Vein endothelial cell (primary cell): ENCODE results near the gene CEND1. TPM values are rescaled to one million over a fixed set of nuclear protein-coding genes. Genes with fewer than 3 reads are reported as not detected.

Source experiments
- small RNA-seq: library from RNA; depleted of rRNA; stranded (forward); fragments of <200 nt; gene quantifications from one replicate; pipeline ENCODE3, GENCODE V24; 2012
- total RNA-seq: library from RNA; depleted of rRNA; stranded (reverse); fragments of >200 nt; gene quantifications from 2 replicates; pipeline ENCODE4 v1.2.3, GENCODE V29; 2012

CEND1 gene
- total RNA-seq = under 0.01 and 0.10 TPM in 2 replicates

GRCh38 chr11:789943-790342 is at the start of gene CEND1:
CEND1 (minus strand) TSS chr11:790090; CDS start chr11:788576, 1,514 bp downstream.

DNA sequence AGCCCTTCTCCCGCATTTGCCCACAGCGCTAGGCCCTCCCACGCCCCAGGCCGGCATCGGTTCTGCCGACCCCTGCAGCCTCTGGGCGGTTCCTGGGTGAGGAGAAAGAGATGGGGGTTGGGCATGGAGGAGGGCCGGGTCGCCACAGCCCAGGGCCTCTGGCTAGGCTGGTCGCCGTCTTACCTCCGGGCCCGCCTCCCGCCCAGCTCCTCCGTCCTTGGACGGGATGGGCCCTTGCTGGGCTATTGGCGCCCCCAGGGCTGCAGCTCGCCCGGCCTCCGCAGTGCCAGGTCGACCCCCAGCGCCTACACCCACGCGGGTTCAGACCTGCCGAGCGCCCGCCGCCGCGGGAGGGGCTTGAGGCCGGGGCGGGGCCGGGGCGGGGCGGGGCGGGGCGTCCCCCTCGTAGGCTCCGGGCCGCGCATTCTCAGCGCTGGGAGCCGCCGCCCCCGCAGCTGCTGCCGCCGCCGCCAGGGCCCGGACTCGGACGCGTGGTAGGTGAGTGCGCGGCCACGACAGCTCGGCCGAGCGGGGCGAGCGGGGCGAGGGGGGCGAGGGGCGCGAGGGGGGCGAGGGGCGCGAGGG is 42.7 kb upstream of the CEND1 start, which contains the start of gene CD151:
CD151 (plus strand) TSS at position 424 of the 585 bp plus-strand sequence. CDS start 3,118 bp downstream, outside the sequence.

GRCh38 chr11:827897-828192 is 38.0 kb upstream of the CEND1 start, which contains the start of gene CRACR2B:
CRACR2B (plus strand) TSS chr11:827919; CDS start chr11:828608, 689 bp downstream.

DNA sequence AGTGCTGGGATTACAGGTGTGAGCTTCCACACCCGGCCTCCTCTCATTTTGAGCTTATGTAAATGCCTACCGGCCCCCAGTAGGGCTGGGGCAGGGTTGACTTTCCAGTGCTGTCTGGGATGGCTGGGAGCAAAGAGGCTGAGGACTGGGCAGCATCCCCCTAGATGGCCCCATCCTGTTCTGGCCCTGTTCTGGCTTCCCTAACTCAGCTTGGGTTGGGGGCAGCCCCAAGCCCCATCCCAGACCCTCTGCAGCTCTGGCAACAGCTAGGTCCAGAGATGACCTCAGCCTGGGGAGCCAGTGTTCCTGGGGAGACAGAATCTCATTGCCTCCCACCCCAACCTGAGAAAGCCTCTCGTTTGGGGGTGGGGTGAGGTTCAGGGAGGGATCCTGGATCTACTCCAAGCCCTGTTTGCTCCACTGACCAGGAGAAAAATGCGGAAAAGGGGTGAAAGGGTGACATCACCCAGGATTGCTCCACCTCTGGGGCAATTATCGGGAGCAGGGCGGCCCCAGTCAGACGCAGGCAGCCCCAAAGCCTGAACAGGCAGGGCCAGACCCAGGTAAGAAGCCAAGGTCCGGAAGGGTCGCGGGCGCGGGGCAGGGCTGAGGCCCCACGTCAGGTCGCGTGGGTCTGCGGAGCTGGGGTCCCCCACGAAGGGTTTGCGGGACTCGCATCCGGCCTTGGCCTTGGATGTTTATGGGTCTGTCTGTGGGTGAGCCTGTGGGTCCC is 28.7 kb upstream of the CEND1 start, which contains the start of gene PNPLA2:
PNPLA2 (plus strand) TSS at position 519 of the 733 bp plus-strand sequence. CDS start 805 bp downstream, outside the sequence.

GRCh38 chr11:809287-810039 is 19.6 kb upstream of the CEND1 start, which contains the start of gene RPLP2:
RPLP2 (plus strand) TSS chr11:809967; CDS start chr11:810235, 268 bp downstream.

GRCh38 chr11:798093-798713 is 8.3 kb upstream of the CEND1 start, which contains the start of gene SLC25A22:
SLC25A22 (minus strand) TSS chr11:798281; CDS start chr11:795006, 3,275 bp downstream.

DNA sequence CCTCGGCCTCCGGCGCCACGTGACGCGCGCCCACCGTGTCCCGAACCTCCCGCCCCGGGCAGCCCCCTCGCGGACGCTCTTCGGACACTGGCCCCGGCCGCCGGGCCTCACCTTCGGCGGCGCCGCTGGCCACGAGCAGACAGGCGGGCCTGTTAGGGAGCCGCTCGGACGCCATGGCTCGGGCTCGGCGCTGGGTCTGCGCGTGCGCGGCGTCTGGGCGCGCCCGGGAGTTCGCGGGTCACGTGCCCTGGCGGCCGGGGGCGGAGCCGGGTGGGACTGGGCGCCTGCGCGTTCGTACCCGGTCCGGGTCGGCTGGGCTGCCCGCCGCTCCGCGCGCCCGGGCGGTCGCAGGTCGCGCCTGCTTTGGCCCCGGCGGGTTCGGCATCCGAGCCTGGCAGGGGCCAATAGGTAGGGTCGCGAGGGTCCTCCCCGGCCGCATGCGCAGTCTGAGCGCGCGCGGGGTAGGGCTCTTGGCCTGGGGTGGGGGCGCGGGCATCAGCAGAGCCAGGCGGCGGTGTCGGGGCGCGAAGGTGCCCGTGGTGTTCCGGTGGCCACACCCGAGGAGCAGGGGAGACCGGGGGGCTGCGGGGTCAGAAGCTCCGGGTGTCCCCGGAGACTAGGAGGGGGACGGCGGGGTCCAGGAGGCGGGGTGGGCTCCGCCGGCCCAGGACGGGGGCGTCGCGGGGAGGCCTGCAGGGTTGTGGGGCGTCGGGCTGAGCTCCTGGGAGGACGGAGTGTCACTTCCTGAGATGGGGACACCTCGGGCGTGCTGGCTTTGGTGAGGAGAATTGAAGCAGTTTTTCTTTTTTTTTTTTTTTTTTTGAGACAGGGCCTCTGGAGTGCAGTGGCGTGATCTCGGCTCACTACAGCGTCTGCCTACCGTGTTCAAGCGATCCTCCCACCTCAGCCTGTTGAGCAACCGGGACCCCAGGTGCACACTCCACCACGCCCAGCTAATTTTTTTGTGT is 12.3 kb downstream of the CEND1 start, which contains the start of gene GATD1:
GATD1 (minus strand) TSS at position 200 of the 968 bp plus-strand sequence; CDS start at position 175, 25 bp downstream.

GRCh38 chr11:747158-748006 is 42.5 kb downstream of the CEND1 start, which contains the start of gene TALDO1:
TALDO1 (plus strand) TSS chr11:747464; CDS start chr11:747482, 18 bp downstream.

Small RNA genes within 50 kb of the gene (small RNA-seq; reads per million reads assigned to genes)
- gene SNORA52 = not detected

Other genes with a start within 250 kb of the CEND1 start
- 1.9 and 2.6 TPM in 2 replicates for gene LMNTD2, start 229.4 kb downstream of the CEND1 start, total RNA-seq
- 17.1 and 18.0 TPM in 2 replicates for gene RASSF7, start 229.1 kb downstream of the CEND1 start, total RNA-seq
- 35.8 and 43.8 TPM in 2 replicates for gene PHRF1, start 213.6 kb downstream of the CEND1 start, total RNA-seq
- 11.2 and 14.0 TPM in 2 replicates for gene IRF7, start 174.1 kb downstream of the CEND1 start, total RNA-seq
- not detected in 2 replicates for gene CDHR5, start 165.1 kb downstream of the CEND1 start, total RNA-seq
- gene SCT, start 162.9 kb downstream of the CEND1 start, total RNA-seq = not detected in 2 replicates
- not detected in 2 replicates for gene DRD4, start 152.8 kb downstream of the CEND1 start, total RNA-seq
- gene DEAF1, start 94.9 kb downstream of the CEND1 start, total RNA-seq = 59.0 and 85.3 TPM in 2 replicates
- gene TMEM80, start 94.3 kb downstream of the CEND1 start, total RNA-seq = 8.9 and 11.8 TPM in 2 replicates
- gene EPS8L2, start 83.9 kb downstream of the CEND1 start, total RNA-seq = 2.5 and 3.9 TPM in 2 replicates
- gene TALDO1, start 42.6 kb downstream of the CEND1 start, total RNA-seq = 155 and 170 TPM in 2 replicates
- 61.2 and 65.3 TPM in 2 replicates for gene GATD1, start 12.6 kb downstream of the CEND1 start, total RNA-seq
- 13.7 and 15.6 TPM in 2 replicates for gene SLC25A22, start 8.2 kb upstream of the CEND1 start, total RNA-seq
- 12.8 and 14.0 TPM in 2 replicates for gene PIDD1, start 15.1 kb upstream of the CEND1 start, total RNA-seq
- 227 and 292 TPM in 2 replicates for gene RPLP2, start 19.9 kb upstream of the CEND1 start, total RNA-seq
- 43.3 and 59.4 TPM in 2 replicates for gene PNPLA2, start 28.8 kb upstream of the CEND1 start, total RNA-seq
- 9.2 and 12.7 TPM in 2 replicates for gene CRACR2B, start 37.8 kb upstream of the CEND1 start, total RNA-seq
- 453 and 470 TPM in 2 replicates for gene CD151, start 42.9 kb upstream of the CEND1 start, total RNA-seq
- gene POLR2L, start 52.4 kb upstream of the CEND1 start, total RNA-seq = 77.9 and 79.4 TPM in 2 replicates
- gene TSPAN4, start 52.8 kb upstream of the CEND1 start, total RNA-seq = 108 and 137 TPM in 2 replicates
- gene CHID1, start 120.7 kb upstream of the CEND1 start, total RNA-seq = 34.8 and 45.4 TPM in 2 replicates
- gene AP2A2, start 135.8 kb upstream of the CEND1 start, total RNA-seq = 94.0 and 104 TPM in 2 replicates
- not detected in 2 replicates for gene MUC6, start 246.6 kb upstream of the CEND1 start, total RNA-seq